ENCODE data around the gene OLFML3.
"Not testable (repeated sequence)": the region's sequence is repeated elsewhere in the genome, so short reads cannot be mapped to it uniquely, and the experiment has no call there.

Gene OLFML3, protein sequence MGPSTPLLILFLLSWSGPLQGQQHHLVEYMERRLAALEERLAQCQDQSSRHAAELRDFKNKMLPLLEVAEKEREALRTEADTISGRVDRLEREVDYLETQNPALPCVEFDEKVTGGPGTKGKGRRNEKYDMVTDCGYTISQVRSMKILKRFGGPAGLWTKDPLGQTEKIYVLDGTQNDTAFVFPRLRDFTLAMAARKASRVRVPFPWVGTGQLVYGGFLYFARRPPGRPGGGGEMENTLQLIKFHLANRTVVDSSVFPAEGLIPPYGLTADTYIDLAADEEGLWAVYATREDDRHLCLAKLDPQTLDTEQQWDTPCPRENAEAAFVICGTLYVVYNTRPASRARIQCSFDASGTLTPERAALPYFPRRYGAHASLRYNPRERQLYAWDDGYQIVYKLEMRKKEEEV

DNA sequence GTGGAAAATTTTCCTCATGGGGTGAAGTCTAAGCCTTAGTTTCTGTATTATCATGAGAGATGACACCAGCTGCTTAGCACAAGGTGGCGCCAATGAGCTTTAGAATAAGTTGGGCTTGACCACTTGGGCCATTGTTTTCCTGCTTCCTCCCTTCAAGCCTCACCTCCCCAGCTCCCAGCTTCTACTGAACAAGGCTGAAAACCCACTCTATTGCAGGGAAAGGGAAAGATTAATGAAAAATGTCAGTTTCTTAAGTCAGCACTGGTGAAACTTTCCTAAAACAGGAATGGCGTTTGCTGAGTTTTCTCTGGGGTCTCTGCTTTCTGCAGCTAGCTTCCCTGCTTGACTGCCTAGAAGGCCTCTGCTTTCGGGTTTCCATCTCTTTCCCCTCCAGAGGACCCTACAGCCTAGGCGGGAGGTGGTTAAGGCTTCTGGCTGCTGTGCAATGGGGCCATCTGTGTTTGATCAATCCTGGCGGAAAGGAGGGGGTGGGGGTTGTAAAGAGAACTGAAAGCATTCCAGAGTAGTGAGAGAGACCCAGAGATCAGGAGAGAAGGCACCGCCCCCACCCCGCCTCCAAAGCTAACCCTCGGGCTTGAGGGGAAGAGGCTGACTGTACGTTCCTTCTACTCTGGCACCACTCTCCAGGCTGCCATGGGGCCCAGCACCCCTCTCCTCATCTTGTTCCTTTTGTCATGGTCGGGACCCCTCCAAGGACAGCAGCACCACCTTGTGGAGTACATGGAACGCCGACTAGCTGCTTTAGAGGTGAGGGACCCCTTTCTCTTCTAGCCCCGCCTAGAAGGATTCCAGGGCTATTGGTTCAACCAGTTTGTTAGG is at the start of gene OLFML3:
OLFML3 (plus strand) TSS at position 612 of the 840 bp plus-strand sequence; CDS start at position 655, 43 bp downstream.
- DNase-seq (ENCODE audit: low read depth in 2 of 2) = peak; percentile 32 to 45

DNA sequence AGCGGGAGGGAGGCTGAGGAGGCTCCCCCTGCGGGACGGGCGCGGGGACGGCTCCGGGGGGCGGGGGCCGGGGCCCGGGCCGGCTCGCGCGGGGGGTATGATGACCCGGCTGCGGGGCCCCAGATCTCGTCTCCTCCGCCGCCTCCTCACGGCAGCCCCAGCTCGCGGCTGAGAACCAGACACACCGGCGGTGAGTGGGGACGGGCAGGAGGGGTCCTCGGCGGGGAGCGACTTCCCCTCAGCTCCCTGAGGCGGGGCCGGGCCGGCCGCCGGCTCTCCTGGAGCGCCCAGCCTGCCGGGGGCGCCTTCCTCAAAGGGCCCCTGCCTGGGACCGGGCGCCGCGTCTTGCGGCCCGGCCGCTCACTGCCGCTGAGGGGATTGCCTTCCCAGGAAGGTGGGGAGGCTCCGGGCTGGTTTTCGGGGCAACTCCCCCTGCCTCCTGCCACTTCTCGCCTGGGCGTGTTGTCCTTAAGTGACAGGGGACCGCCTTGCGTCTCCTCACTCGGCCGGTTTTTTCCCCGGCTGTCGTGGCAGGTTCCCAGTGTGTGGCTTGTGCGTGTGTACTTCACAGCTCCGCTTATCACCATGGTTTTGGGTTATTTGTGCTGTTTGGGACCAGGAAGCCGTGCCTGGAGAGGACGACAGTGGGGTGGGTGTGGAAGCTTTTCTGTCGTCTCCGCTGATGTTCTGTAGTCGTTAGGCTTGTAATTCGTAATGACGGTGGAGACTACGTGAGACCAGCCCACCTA is 49.4 kb upstream of the OLFML3 start:
- DNase-seq (ENCODE audit: low read depth in 2 of 2) = peak; percentile 37 to 49

DNA sequence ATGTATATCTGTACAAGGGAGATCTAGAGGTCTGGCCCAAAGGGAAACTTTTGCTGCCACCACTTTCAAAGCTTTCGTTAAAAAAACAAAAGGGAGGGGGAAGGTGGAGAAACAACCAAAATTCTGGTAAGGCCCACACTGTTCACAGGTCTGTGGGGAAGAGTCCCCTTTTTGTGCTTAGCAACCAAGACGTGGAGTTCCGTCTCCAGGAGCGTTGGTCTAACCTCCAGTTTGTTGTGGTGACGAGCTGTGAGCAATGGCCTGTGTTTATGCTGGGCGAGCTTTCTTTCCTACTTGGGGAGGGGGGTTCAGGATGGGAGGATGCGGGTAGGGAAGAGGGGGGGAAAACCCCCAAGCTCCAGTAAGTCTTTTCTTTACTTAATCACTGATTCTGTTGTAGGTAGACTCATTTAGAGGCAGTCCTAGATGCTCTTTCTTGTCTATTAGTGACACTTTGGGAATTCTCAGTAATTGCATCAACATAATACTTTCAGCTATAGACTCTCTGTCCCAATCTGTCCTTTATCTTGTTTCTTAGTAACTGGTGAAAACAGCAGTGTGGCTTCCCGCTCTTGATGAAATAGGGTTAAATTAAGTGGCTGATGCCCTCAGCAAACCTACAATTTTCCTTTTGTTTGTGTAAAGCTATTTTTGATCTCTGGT is 48.6 kb upstream of the OLFML3 start:
- peak; percentile 38 to 71 for DNase-seq (ENCODE audit: low read depth in 2 of 2)

DNA sequence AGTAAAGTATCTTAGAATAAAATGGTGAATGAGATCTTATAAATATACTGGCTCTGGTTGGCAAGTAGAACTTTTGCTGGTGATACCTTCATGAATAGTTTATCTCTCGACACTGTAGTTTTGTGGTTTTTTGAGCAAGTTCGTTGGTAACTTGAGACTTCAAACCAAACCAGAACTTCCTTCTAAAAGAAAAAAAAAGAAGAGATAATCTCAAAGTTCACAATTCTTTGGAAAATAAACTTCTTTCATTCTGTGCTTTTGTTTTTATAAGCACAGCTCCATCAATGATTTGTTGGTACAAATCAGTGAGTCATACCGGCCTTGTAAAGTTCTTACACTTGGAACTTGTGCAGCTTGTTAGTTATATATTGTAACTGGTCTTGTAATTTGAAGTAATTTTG is 47.8 kb upstream of the OLFML3 start:
- no peak for DNase-seq (ENCODE audit: low read depth in 2 of 2)

DNA sequence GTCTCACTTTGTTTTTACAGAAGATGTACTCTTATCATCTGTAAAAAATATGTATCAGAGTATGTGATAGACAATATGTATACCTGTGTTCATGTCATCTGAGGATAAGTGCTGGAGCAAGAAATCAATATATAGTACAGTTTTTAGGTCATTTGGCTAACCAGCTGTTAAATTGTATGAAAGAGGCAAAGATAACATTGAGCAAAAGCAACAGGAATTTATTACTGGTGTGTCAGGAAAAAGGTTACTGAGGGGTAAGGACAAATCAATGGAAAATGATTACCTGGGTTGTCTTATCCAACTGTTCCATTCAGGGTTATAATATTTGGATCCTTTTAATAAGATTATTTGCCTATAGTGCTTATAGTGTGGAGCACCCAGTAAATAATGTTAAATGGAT is 45.3 kb upstream of the OLFML3 start:
- no peak for DNase-seq (ENCODE audit: low read depth in 2 of 2)

DNA sequence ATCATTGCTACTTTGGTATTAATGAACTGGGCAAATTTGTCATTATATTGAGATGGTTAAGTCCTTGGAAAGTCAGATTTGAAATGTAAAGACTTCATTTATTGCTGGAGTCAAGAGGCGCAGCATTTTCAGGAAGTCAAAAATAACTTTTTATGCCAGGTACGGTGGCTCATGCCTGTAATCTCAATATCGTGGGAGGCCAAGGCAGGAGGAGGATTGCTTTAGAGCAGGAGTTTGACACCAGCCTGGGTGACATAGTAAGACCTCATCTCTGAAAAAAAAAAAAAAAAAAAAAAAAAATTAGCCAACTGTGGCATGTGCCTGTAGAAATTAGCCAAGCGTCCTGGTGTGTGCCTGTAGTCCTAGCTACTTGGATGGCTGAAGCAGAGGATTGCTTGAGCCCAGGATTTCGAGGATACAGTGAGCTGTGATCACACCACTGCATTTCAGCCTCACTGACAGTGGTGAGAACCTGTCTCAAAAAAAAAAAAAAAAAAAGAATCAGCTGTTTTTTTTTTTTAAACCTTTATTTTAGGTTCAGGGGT is 44.7 kb upstream of the OLFML3 start:
- no peak for DNase-seq (ENCODE audit: low read depth in 2 of 2)

DNA sequence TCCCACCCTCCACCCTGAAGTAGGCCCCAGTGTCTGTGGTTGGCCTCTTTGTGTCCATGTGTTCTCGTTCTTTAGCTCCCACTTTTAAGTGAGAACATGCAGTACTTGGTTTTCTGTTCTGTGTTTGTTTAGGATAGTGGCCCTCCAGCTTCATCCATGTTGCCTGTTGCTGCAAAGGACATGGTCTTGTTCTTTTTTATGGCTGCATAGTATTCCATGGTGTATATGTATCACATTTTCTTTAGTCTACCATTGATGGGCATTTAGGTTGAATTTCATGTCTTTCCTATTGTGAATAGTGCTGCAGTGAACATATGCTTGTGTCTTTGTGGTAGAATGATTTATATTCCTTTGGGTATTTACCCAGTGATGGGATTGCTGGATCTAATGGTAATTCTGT is 44.1 kb upstream of the OLFML3 start:
- no peak for DNase-seq (ENCODE audit: low read depth in 2 of 2)

DNA sequence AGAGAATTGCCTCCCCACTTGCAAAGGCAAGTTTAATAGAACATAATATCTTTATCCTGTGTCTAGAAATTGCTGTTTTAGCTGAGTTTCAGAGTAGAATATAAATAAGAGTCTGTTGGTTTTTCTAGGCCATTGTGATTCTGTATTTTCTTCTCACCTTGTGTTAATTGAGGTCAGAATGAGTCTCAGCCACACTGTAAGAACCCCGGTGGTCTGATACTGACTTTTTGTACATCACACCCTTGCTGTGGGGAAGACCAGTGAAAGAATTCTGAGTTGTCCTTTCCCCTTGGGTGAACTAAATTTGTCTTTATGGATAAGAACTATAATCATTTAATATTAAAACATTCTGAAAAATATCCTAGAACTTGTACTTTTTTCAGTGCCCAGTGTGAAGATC is 43.3 kb upstream of the OLFML3 start:
- DNase-seq (ENCODE audit: low read depth in 2 of 2) = no peak

DNA sequence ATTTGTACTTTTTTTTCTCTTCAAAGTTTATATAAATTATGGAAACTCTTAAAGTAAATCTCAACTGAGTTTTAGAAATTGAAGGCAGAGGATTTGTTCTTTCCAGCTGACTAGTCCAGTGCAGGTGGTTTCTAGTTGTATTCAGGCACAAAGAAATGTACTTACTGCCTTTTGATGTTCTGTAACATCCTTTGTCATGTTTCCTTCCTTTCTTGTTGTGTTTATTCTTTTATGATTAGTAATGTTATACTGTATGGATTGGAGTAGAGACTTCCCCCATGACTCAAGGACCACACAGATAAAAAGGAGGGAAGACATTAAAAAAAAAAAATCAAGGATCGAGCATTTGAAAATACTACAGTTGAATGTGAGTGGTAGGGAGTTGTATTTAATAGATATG is 42.1 kb upstream of the OLFML3 start:
- no peak for DNase-seq (ENCODE audit: low read depth in 2 of 2)

DNA sequence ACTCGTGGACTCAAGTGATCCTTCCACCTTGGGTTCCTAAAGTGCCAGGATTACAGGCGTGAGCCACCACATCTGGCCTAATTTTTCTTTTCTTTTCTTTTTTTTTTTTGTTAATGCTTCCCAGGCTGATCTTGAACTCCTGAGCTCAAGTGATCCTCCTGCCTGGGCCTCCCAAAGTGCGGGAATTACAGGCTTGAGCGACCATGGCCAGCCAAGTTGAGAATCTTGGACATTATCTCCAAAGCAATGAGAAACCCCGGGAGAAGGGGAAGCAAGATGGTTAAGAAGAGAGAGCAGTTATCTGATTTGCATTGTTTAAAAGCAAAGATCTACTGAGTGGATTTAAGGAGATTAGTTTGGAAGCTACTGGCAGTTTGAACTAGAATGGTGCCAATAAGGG is 41.1 kb upstream of the OLFML3 start:
- DNase-seq (ENCODE audit: low read depth in 2 of 2) = no peak

DNA sequence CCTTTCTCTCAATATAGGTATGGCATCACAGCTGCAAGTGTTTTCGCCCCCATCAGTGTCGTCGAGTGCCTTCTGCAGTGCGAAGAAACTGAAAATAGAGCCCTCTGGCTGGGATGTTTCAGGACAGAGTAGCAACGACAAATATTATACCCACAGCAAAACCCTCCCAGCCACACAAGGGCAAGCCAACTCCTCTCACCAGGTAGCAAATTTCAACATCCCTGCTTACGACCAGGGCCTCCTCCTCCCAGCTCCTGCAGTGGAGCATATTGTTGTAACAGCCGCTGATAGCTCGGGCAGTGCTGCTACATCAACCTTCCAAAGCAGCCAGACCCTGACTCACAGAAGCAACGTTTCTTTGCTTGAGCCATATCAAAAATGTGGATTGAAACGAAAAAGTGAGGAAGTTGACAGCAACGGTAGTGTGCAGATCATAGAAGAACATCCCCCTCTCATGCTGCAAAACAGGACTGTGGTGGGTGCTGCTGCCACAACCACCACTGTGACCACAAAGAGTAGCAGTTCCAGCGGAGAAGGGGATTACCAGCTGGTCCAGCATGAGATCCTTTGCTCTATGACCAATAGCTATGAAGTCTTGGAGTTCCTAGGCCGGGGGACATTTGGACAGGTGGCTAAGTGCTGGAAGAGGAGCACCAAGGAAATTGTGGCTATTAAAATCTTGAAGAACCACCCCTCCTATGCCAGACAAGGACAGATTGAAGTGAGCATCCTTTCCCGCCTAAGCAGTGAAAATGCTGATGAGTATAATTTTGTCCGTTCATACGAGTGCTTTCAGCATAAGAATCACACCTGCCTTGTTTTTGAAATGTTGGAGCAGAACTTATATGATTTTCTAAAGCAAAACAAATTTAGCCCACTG is 38.7 kb upstream of the OLFML3 start:
- DNase-seq (ENCODE audit: low read depth in 2 of 2) = peak in 1 of 2 donors; percentile 20

DNA sequence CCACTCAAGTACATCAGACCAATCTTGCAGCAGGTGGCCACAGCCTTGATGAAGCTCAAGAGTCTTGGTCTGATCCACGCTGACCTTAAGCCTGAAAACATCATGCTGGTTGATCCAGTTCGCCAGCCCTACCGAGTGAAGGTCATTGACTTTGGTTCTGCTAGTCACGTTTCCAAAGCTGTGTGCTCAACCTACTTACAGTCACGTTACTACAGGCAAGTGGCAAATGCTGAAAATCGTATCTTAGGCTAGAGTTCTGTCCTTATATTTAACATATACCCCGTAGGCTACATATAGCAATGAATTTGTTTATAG is 38.1 kb upstream of the OLFML3 start:
- DNase-seq (ENCODE audit: low read depth in 2 of 2) = no peak

DNA sequence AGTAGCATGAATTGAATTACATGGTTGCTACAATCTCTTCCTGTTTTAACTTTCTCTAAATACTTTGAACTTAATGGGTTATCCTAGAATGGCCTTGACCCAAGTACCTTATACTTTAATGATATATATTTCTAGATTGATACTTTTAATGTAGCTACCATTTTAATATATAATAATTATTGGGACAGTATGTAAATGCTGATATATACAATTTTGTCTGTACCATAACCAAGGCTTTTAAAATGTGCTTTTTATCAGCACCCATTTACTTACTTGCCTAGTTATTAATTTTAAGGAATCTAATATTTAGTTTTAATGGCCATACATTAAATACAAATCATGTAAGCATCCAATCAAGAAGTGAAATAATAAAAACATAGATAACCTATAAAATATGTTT is 36.7 kb upstream of the OLFML3 start:
- DNase-seq (ENCODE audit: low read depth in 2 of 2) = no peak

DNA sequence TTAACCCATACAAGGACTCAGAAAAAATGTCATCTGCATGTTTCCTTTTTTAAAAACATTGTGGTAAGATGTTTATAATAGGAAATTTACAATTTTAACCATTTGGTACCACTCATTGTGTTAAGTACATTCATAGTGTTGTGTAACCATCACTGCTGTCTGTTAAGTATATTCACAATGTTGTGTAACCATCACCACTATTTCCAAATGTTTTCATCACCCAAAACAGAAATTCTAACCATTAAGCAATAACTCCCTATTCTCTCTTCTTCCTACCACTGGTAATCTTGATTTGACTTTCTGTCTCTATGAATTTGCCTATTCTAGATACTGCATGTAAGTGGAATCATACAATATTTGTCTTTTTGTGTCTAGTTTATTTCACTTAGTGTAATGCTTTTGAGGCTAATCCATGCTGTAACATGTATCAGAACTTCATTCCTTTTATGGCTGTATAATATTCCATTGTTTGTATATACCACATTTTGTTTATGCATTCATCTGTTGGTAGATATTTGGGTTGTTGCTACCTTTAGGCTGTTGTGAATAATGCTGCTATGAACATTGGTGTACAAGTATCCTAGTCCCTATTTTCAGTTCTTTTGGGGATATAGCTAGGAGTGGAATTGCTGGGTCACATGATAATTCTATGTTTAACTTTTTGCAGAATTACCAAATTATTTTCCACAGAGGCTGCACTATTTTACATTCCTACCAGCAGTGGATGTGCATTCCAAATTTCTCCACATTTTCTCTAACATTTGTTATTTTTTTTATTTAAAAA is 36.1 kb upstream of the OLFML3 start:
- DNase-seq (ENCODE audit: low read depth in 2 of 2) = no peak

DNA sequence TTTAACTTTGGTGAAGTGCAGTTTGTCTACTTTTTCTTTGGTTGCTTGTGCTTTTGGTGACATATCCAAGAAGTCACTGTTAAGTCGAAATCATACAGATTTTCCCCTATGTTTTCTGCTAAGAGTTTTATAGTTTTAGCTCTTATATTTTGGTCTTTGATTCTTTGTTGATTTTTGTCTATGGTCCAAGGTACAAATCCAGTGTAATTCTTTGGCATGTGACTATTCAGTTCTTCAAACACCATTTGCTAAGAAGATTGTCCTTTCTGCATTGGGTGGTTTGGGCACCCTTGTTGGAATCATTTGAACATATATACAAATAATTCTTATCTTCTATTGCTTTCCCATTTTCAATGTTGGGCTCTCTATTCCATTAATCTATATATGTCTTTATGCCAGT is 33.9 kb upstream of the OLFML3 start:
- DNase-seq (ENCODE audit: low read depth in 2 of 2) = no peak

DNA sequence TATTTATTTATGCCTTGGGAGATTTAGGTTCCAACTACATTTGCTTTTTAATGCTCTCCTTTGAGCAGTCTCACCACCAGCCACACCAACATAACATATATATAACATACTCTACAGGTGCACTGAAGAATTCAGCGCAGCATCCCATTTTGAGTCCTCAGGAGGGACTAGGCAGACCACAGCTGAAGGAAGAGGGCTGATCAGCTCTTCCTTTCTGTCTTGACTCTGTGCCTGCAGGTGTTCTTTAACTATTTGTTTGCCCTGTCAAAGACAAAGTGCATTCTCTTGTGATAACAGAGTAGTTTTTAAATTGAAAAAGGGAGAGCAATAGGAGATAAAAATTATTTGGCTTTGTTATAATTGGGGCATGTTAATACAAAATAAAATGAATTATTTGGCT is 33.2 kb upstream of the OLFML3 start:
- no peak for DNase-seq (ENCODE audit: low read depth in 2 of 2)

DNA sequence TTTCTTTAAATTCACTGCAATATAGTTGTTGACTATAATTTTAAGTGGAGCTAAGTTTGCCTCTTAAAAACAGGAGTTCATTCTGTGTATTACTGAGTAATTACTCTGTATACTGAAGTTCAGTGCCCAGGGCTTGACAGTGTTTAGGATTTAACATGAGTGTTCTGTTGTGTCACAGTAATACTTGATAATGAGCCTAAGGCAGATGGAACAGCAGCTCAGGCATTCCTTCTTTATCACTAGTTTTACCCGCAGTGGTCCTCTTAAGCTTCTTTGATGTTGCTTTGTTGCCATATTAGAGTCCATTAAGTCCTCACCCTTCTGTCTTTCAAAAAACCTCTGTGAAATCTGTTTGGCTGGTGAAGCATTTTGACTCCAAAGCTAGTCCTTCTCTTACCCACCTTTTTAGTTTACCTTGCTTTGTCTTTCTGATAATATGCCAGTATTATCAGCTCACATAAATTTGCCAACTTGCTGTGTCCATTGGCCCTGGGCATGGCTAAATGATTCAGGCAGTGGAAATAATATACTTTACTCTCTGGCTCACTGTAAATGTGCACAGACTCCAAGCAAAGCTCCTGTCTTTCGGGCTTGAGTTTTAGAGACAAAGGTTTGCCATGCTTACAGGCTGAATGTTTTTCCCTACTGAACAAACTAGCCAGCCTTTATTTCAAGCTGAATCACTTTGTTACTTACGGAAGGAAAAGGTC is 32.4 kb upstream of the OLFML3 start:
- DNase-seq (ENCODE audit: low read depth in 2 of 2) = no peak

DNA sequence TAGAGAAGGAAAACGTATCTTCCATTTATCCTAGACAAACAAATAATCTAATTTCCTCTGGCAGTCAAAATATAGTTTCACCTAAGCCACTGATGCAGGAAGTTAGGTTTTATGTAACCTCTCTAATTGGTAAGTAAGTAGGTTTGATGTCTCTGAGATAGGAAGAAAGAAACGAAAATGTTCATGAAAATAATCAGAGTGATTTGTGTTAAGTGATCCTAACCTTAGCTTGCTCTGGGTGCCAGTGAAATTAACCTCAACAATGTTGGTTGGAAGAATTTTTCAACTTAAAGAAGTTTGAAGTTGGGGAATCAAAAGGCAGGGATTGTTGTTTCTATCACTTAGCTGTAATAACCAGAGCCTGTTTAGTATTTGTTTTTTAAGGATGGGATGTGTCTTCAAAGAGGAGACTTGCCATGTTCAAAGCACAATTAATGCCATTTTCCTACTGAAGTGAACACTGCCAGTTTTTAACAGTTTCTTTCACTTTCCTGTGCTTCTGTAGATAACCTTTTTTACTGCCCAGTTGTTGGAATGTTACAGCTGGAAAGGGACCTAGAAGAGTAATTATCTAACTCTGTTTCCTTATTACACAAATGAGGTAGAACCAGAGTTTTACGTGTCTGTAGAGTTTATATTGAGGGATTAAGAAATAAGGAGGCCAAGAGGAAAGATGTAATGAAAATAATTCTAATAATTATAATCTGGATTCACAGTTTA is 31.7 kb upstream of the OLFML3 start:
- no peak for DNase-seq (ENCODE audit: low read depth in 2 of 2)

DNA sequence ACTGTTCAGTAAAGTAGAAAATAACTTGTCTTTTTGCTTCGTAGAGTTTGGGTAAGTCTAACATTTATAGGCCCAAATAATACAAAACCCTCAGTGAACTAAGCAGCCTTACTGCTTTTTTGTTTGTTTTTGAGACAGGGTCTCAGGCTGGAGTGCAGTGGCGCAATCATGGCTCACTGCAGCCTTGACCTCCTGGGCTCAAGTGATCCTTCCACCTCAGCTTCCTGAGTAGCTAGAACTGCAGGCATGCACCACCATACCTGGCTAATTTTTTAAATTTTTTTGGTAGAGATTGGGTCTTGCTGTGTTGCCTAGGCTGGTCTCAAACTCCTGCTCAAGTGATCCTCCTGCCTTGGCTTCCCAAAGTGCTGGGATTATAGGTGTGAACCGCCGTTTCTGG is 31.1 kb upstream of the OLFML3 start:
- DNase-seq (ENCODE audit: low read depth in 2 of 2) = not testable (repeated sequence)
